NOMO-1 treated with DMSO at 0.1 percent for 48 hours (cell line): ENCODE results near the gene LRMDA.

Experiments used
- DNase-seq: peaks from one replicate; lab custom pipeline; 2025; ENCODE audit not compliant: unreplicated experiment; lab: John Stamatoyannopoulos, UW

LRMDA gene

GRCh38 chr10:76088980-76089379 lies 657.6 kb downstream of the LRMDA start:
- no peak for DNase-seq

- DNase-seq, result no peak
Observed at GRCh38 chr10:76089556-76090180, 658.2 kb downstream of the LRMDA start.

GRCh38 chr10:76091926-76092325 lies 660.5 kb downstream of the LRMDA start:
- no peak for DNase-seq

- no peak for DNase-seq
Observed at GRCh38 chr10:76106611-76107010, 675.2 kb downstream of the LRMDA start.

- DNase-seq, result no peak
Observed at GRCh38 chr10:76108563-76109359, 677.3 kb downstream of the LRMDA start.

GRCh38 chr10:76111404-76111803 lies 680.0 kb downstream of the LRMDA start:
- DNase-seq, result no peak

- no peak for DNase-seq
Observed at GRCh38 chr10:76111986-76112825, 680.8 kb downstream of the LRMDA start.

- no peak for DNase-seq
Observed at GRCh38 chr10:76112826-76113150, 681.4 kb downstream of the LRMDA start.

GRCh38 chr10:76113952-76114351 lies 682.5 kb downstream of the LRMDA start:
- DNase-seq, result no peak

- no peak for DNase-seq
Observed at GRCh38 chr10:76114581-76115001, 683.2 kb downstream of the LRMDA start.

- DNase-seq, result no peak
Observed at GRCh38 chr10:76115131-76115470, 683.7 kb downstream of the LRMDA start.

- DNase-seq, result no peak
Observed at GRCh38 chr10:76115471-76116155, 684.2 kb downstream of the LRMDA start.

GRCh38 chr10:76116523-76116922 lies 685.1 kb downstream of the LRMDA start:
- DNase-seq, result no peak

GRCh38 chr10:76117949-76118348 lies 686.5 kb downstream of the LRMDA start:
- DNase-seq, result no peak

GRCh38 chr10:76119036-76119435 lies 687.6 kb downstream of the LRMDA start:
- DNase-seq, result no peak

GRCh38 chr10:76119515-76119914 lies 688.1 kb downstream of the LRMDA start:
- no peak for DNase-seq

GRCh38 chr10:76122056-76122455 lies 690.6 kb downstream of the LRMDA start:
- no peak for DNase-seq

GRCh38 chr10:76124280-76124679 lies 692.9 kb downstream of the LRMDA start:
- no peak for DNase-seq

- no peak for DNase-seq
Observed at GRCh38 chr10:76125900-76126299, 694.5 kb downstream of the LRMDA start.

- peak; percentile 67 for DNase-seq
Observed at GRCh38 chr10:76126607-76127527, 695.4 kb downstream of the LRMDA start.
